Vagina (tissue), 2 donors: ENCODE results near the gene KDM4E. TPM values are rescaled to one million over a fixed set of nuclear protein-coding genes. Genes with fewer than 3 reads are reported as not detected.

ENCODE experiments used
- DNase-seq, 2 donors: peaks; one replicate each; pipeline ENCODE4 v3.0.0-alpha.2; 2017; ENCODE audit errors: extremely low spot score in 2 of 2
- H3K27ac ChIP-seq: fragments of 200-600 bp; sonication (generic); one replicate; pipeline ENCODE4 v1.5.1; 2019
- H3K27me3 ChIP-seq: fragments of 200-600 bp; sonication (generic); one replicate; pipeline ENCODE4 v1.5.1; 2019
- H3K36me3 ChIP-seq, 2 donors: fragments of 200-600 bp; sonication (generic); one replicate each; pipeline ENCODE4 v1.5.1; 2017 to 2019
- H3K4me1 ChIP-seq: fragments of 200-600 bp; sonication (generic); one replicate; pipeline ENCODE4 v1.5.1; 2019
- H3K4me3 ChIP-seq, 2 donors: fragments of 200-600 bp; sonication (generic); 1 replicate in 1 of 2; 2 replicates in 1 of 2; pipeline ENCODE4 v1.5.1; 2016 to 2019
- H3K9me3 ChIP-seq: fragments of 200-600 bp; sonication (generic); one replicate; pipeline ENCODE4 v1.5.1; 2019
- POLR2A ChIP-seq, 2 donors: fragments of 450-650 bp; IDR thresholded peaks; one replicate each; pipeline ENCODE4 v1.6.1; 2017; ENCODE audit warnings: antibody characterized with exemption in 2 of 2, mild to moderate bottlenecking in 2 of 2, moderate library complexity in 2 of 2
- POLR2AphosphoS5 ChIP-seq, 2 donors: sonication (generic); formaldehyde crosslinking; IDR thresholded peaks; one replicate each; pipeline ENCODE4 v1.9.0; 2017; ENCODE audit warnings: antibody characterized with exemption in 2 of 2, mild to moderate bottlenecking in 2 of 2, low read depth in 1 of 2; ENCODE audit not compliant: insufficient read depth in 1 of 2
- intact Hi-C: fragments of 100-400 bp; cut with DNase I; formaldehyde crosslinking; loops from one replicate; pipeline ENCODE4 v1.15.1; 2023
- total RNA-seq: library from RNA; depleted of rRNA; stranded (reverse); fragments of >200 nt; gene quantifications from one replicate; pipeline ENCODE4 v1.2.3, GENCODE V29; 2016
- TF ChIP-seq, protein P1 (sequence below), 3 experiments: fragments of 450-650 bp in 2 of 3; fragments of 200-600 bp in 1 of 3; sonication (generic) in 1 of 3; IDR thresholded peaks; one replicate each; pipeline ENCODE4 v1.5.1; 2017 to 2019; ENCODE audit warnings: antibody characterized with exemption in 3 of 3, mild to moderate bottlenecking in 2 of 3, moderate library complexity in 2 of 3

The KDM4E gene
- total RNA-seq, 1 donor from 2014 or later: not detected

DNA sequence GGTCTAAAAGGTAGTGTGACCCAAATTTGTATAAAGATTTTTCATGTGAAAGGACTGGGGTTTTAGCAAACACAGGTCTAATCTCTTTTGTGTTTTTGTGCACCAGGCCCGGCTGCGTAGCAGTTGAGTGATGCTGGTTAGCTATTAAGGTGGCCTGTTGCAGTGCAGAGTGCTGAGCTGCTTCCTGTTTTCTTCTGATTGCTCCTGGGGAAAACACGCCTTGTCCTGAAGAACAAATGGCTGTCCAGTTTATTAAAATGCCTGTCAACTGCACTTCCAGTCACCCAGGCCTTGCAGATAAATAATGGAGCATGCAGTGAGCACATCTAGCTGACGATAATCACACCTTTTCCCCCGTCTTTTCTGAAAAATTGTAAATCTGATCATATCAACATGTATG lies 43.5 kb downstream of the KDM4E start:
- Histone ChIP-seq H3K4me1 (peaks cover 30% of the 10 kb centered on the region), H3K36me3 (no peaks in the 10 kb centered on the region), H3K27me3 (no peaks in the 10 kb centered on the region), H3K4me3 (peak overlapping the region; percentile 53 to 60), H3K9me3 (no peaks in the 10 kb centered on the region), H3K27ac (peak overlapping the region; percentile 95)
- peak in 1 of 2 donors; percentile 96 for DNase-seq
- intact Hi-C loops: no loop called here
- TF ChIP-seq, protein P1, sequence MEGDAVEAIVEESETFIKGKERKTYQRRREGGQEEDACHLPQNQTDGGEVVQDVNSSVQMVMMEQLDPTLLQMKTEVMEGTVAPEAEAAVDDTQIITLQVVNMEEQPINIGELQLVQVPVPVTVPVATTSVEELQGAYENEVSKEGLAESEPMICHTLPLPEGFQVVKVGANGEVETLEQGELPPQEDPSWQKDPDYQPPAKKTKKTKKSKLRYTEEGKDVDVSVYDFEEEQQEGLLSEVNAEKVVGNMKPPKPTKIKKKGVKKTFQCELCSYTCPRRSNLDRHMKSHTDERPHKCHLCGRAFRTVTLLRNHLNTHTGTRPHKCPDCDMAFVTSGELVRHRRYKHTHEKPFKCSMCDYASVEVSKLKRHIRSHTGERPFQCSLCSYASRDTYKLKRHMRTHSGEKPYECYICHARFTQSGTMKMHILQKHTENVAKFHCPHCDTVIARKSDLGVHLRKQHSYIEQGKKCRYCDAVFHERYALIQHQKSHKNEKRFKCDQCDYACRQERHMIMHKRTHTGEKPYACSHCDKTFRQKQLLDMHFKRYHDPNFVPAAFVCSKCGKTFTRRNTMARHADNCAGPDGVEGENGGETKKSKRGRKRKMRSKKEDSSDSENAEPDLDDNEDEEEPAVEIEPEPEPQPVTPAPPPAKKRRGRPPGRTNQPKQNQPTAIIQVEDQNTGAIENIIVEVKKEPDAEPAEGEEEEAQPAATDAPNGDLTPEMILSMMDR (IDR thresholded peaks at IDR 0.05): peak in 1 of 3 experiments; percentile 13
- peak; percentile 32 to 95 for TF ChIP-seq POLR2AphosphoS5 (IDR thresholded peaks at IDR 0.05; ENCODE audit: insufficient read depth in 1 of 2, low read depth in 1 of 2)
- peak in 1 of 2 donors; percentile 87 for TF ChIP-seq POLR2A (IDR thresholded peaks at IDR 0.05)

DNA sequence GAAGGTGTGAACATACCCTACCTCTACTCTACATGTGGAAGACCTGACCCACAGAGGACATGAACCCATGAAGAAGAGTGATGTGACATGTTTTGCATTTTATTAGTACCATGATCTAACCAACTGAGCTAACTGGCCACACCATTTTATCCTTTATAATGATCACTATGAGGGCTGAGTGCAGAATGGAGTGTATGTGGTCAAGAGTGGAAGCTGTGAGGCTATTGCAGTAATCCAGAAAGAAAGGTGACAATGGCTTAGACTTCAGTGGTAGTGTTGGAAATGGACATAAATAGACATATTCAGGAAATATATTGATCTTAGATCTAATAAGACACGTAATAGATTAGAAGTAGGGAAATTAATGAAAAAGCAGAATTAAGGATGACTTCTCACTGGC lies 45.4 kb downstream of the KDM4E start:
- no peak overlapping the region for H3K27ac ChIP-seq

GRCh38 chr11:95072948-95073347 lies 47.9 kb downstream of the KDM4E start:
- intact Hi-C loops: loop anchor here (10.0 kb wide), 1 partner anchor 692 kb away; no protein-coding TSS in a partner anchor
- Histone ChIP-seq H3K36me3 (no peaks in the 10 kb centered on the region), H3K4me3 (no peak overlapping the region), H3K27me3 (no peaks in the 10 kb centered on the region), H3K4me1 (peaks cover 54% of the 10 kb centered on the region), H3K9me3 (no peaks in the 10 kb centered on the region), H3K27ac (no peak overlapping the region)
- TF ChIP-seq POLR2A (IDR thresholded peaks at IDR 0.05): no peak
- DNase-seq: no peak

More for the DNA sequence above, 45.4 kb downstream of the KDM4E start:
- Histone ChIP-seq H3K36me3 (no peaks in the 10 kb centered on the region), H3K27me3 (no peaks in the 10 kb centered on the region), H3K4me3 (no peak overlapping the region), H3K9me3 (no peaks in the 10 kb centered on the region), H3K4me1 (peaks cover 50% of the 10 kb centered on the region)
- no peak for DNase-seq
- TF ChIP-seq POLR2AphosphoS5 (IDR thresholded peaks at IDR 0.05; ENCODE audit: insufficient read depth in 1 of 2, low read depth in 1 of 2) (no peak), POLR2A (IDR thresholded peaks at IDR 0.05) (no peak)
- TF ChIP-seq, protein P1 (IDR thresholded peaks at IDR 0.05): no peak
- intact Hi-C loops: loop anchor here (10.0 kb wide), 1 partner anchor 694 kb away; no protein-coding TSS in a partner anchor

DNA sequence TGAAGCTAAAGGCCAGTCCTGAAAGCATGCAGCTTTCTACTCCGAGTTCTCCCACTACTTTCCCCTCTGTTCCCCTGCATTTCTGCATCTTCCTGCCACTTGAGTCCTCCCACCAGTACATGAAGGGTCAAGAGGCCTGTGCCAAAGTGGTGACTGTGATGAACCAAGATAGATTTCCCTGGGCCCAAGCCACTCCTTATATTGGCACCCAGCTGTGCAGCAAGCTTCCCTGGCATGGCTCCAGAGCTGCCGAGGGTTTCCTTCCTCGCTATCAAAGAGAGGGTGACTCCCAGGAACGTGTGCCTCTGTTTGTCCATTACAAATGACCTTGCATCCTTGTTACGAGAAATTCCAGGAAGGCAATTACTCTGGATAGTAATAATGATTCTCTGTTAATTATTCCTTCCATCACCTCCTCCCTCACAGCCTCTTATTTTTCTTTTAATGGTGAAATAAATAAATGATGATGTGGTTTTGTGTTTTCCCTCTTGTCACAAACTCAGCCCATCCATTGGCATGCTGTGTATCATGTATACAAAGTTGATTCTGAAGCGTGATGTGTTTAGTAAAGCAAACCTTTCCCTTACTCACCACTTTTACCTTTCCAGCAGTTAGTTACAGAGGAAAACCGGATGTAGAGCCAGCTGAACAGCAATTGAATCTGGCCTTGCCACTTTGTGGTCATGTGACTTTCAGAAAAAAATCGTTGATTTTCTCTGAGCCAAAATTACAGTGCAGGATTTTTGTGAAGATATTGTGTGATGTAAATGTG lies 49.9 kb downstream of the KDM4E start:
- TF ChIP-seq POLR2AphosphoS5 (IDR thresholded peaks at IDR 0.05; ENCODE audit: insufficient read depth in 1 of 2, low read depth in 1 of 2): no peak
- intact Hi-C loops: loop anchor here (10.0 kb wide), 1 partner anchor 690 kb away; no protein-coding TSS in a partner anchor
- Histone ChIP-seq H3K9me3 (no peaks in the 10 kb centered on the region), H3K27ac (no peak overlapping the region), H3K4me1 (peaks cover 42% of the 10 kb centered on the region), H3K4me3 (no peak overlapping the region), H3K27me3 (no peaks in the 10 kb centered on the region), H3K36me3 (no peaks in the 10 kb centered on the region)
- DNase-seq: no peak

DNA sequence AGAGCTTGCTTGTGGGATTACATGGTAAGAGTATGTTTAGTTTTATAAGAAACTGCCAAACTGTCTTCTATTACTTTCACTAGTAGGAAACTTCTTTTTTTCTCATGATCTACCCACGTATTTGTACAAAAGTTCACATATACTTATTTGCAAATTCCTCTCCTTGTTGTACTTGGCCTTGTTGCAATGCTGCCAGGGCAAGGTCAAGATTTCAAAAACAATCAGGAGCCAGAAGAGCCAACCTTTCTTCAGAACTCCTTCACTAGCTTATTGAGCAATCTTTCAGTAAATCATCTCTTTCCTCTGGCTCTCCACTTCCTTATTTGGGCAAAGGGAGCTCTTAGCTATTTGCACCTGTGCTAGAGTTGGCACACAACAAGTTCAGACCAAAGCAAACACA lies 51.4 kb downstream of the KDM4E start:
- no peaks in the 10 kb centered on the region for H3K36me3 ChIP-seq
- H3K27ac ChIP-seq: no peak overlapping the region
- no peaks in the 10 kb centered on the region for H3K27me3 ChIP-seq
- H3K9me3 ChIP-seq: no peaks in the 10 kb centered on the region
- H3K4me3 ChIP-seq: no peak overlapping the region
- DNase-seq: no peak
- peak in 1 of 2 donors; percentile 91 for TF ChIP-seq POLR2AphosphoS5 (IDR thresholded peaks at IDR 0.05; ENCODE audit: insufficient read depth in 1 of 2, low read depth in 1 of 2)
- TF ChIP-seq POLR2A (IDR thresholded peaks at IDR 0.05): no peak
- intact Hi-C loops: loop anchor here (10.0 kb wide), 1 partner anchor 688 kb away; no protein-coding TSS in a partner anchor
- H3K4me1 ChIP-seq: peaks cover 34% of the 10 kb centered on the region

GRCh38 chr11:95076981-95077380 lies 51.9 kb downstream of the KDM4E start:
- intact Hi-C loops: loop anchor here (10.0 kb wide), 1 partner anchor 688 kb away; no protein-coding TSS in a partner anchor
- no peak overlapping the region for H3K4me3 ChIP-seq
- H3K27me3 ChIP-seq: no peaks in the 10 kb centered on the region
- no peak for DNase-seq
- H3K9me3 ChIP-seq: no peaks in the 10 kb centered on the region
- peaks cover 34% of the 10 kb centered on the region for H3K4me1 ChIP-seq
- H3K27ac ChIP-seq: no peak overlapping the region
- H3K36me3 ChIP-seq: no peaks in the 10 kb centered on the region
- TF ChIP-seq POLR2AphosphoS5 (IDR thresholded peaks at IDR 0.05; ENCODE audit: insufficient read depth in 1 of 2, low read depth in 1 of 2): no peak
- TF ChIP-seq POLR2A (IDR thresholded peaks at IDR 0.05): no peak
- TF ChIP-seq, protein P1 (IDR thresholded peaks at IDR 0.05): no peak

Other genes with a start within 250 kb of the KDM4E start
- 38.1 TPM for gene CWC15, start 51.7 kb upstream of the KDM4E start, total RNA-seq
- gene KDM4D, start 51.5 kb upstream of the KDM4E start, total RNA-seq: 0.25 TPM
- gene KDM4F, start 24.2 kb downstream of the KDM4E start, total RNA-seq: not detected
- gene SRSF8, start 41.7 kb downstream of the KDM4E start, total RNA-seq: 35.1 TPM
- 47.9 TPM for gene ENDOD1, start 64.6 kb downstream of the KDM4E start, total RNA-seq
- gene SESN3, start 205.9 kb downstream of the KDM4E start, total RNA-seq: 28.2 TPM